Heart left ventricle (tissue), 16 donors: ENCODE measurements around the gene RUNX1. TPM values are rescaled to one million over a fixed set of nuclear protein-coding genes. Genes with fewer than 3 reads are reported as not detected.

Source experiments
- ATAC-seq, 4 donors: fragments of 200-7000 bp; cut with Tn5 transposase; one replicate each; pipeline ENCODE4 v1.9.1; 2020 to 2022; ENCODE audit warnings: moderate library complexity in 4 of 4, mild to moderate bottlenecking in 3 of 4, moderate number of reproducible peaks in 1 of 4
- DNase-seq, 5 donors: peaks; one replicate each; pipeline ENCODE4 v3.0.0-alpha.2; 2020
- H3K27ac ChIP-seq, 12 donors: fragments of 200-600 bp; sonication (generic) in 4 of 12; one replicate each; pipeline versions ENCODE4 v1.5.0 to v1.8.0; 2016 to 2022; ENCODE audit warnings: mild to moderate bottlenecking in 2 of 12
- H3K27me3 ChIP-seq, 9 donors: fragments of 200-600 bp; sonication (generic) in 2 of 9; one replicate each; pipeline versions ENCODE4 v1.5.1 to v1.8.0; 2016 to 2022; ENCODE audit warnings: mild to moderate bottlenecking in 3 of 9
- H3K36me3 ChIP-seq, 9 donors: fragments of 200-600 bp; sonication (generic) in 2 of 9; one replicate each; pipeline versions ENCODE4 v1.5.0 to v1.8.0; 2018 to 2022; ENCODE audit warnings: mild to moderate bottlenecking in 2 of 9
- H3K4me1 ChIP-seq, 12 donors: fragments of 200-600 bp; sonication (generic) in 4 of 12; one replicate each; pipeline versions ENCODE4 v1.5.0 to v1.8.0; 2016 to 2022; ENCODE audit warnings: mild to moderate bottlenecking in 3 of 12
- H3K4me3 ChIP-seq, 12 donors: fragments of 200-600 bp; sonication (generic) in 4 of 12; one replicate each; pipeline versions ENCODE4 v1.5.0 to v1.8.0; 2017 to 2022; ENCODE audit warnings: mild to moderate bottlenecking in 9 of 12, moderate library complexity in 4 of 12
- H3K9me3 ChIP-seq, 12 donors: fragments of 200-600 bp; sonication (generic) in 4 of 12; one replicate each; pipeline versions ENCODE4 v1.5.0 to v1.8.0; 2016 to 2022; ENCODE audit warnings: mild to moderate bottlenecking in 1 of 12
- POLR2A ChIP-seq, 2 donors: fragments of 450-650 bp; IDR thresholded peaks; one replicate each; pipeline ENCODE4 v1.6.1; 2017; ENCODE audit warnings: antibody characterized with exemption in 2 of 2, mild to moderate bottlenecking in 2 of 2, moderate library complexity in 2 of 2
- WGBS, 4 donors: extraction: QIAGEN DNeasy Blood & Tissue Kit in 2 of 4; methylation state at CpG; one replicate each; pipeline versions ENCODE4 v1.1.5 to v1.1.7; 2013 to 2018; 5-methylcytosine and 5-hydroxymethylcytosine counted together
- intact Hi-C, 10 donors: fragments of 100-400 bp; cut with DNase I; formaldehyde crosslinking; loops; one replicate each; pipeline versions ENCODE4 v1.11.1 to v1.14.2; 2022
- polyA plus RNA-seq, 2 donors: library from polyadenylated mRNA; stranded (reverse); fragments of 200-250 nt; gene quantifications; one replicate each; pipeline ENCODE4 v1.2.3, GENCODE V29; 2013
- total RNA-seq, 9 donors: library from RNA; depleted of rRNA in 2 of 9; stranded (reverse); fragments of >200 nt in 2 of 9; fragmentation: NEBNext Ultra II Directional in 3 of 9; extraction: Animal tissue kit (Norgen Biotek cat#: 25700) in 3 of 9; gene quantifications; one replicate each; pipeline versions ENCODE4 v1.1.0 to v1.2.4, GENCODE V29; 2016 to 2023
- TF ChIP-seq, protein P1 (sequence below), 12 donors: fragments of 200-600 bp; sonication (generic) in 4 of 12; IDR thresholded peaks; one replicate each; pipeline versions ENCODE4 v1.5.0 to v1.8.0; 2018 to 2022; ENCODE audit warnings: antibody characterized with exemption in 12 of 12, mild to moderate bottlenecking in 5 of 12
- donor health status: ischemic (EF 13 %, LVEDD 7.1; RV severe dilation, severe dysfunction).
- donor health status: healthy with polysubstance abuse.
- donor health status: DM: no; HTN: yes; CAD: no.
- donor health status: DM: no; HTN: no; CAD: no.
- donor health status: ischemic (EF 25% LVEDD 6.9; RV normal size, moderate dysfunction).
- donor health status: ischemic (EF 25% LVEDD 5.7; RV mildly dilated, moderate dysfunction).
- donor health status: healthy.
- donor health status: DM: yes; HTN: yes; CAD: no.
- donor health status: ischemic (EF 35%, LVEDD 5.7; RV mildly dilated, moderate dysfunction).
- donor health status: nonischemic (EF 11% LVEDD 7.7; RV severe dilation, severe dysfunction).
- donor health status: DM: yes; HTN: yes; CAD: no.
- donor health status: PGD.
- donor health status: ischemic (EF 29% LVEDD 5.4; RV normal size, mild dysfunction).
- donor health status: nonischemic (EF 23%, LVEDD 6.1; RV moderate dilation, normal function).

The RUNX1 gene
- total and polyA plus RNA-seq, 11 donors, result 0.61 to 54.5 (median 4.1) TPM

DNA sequence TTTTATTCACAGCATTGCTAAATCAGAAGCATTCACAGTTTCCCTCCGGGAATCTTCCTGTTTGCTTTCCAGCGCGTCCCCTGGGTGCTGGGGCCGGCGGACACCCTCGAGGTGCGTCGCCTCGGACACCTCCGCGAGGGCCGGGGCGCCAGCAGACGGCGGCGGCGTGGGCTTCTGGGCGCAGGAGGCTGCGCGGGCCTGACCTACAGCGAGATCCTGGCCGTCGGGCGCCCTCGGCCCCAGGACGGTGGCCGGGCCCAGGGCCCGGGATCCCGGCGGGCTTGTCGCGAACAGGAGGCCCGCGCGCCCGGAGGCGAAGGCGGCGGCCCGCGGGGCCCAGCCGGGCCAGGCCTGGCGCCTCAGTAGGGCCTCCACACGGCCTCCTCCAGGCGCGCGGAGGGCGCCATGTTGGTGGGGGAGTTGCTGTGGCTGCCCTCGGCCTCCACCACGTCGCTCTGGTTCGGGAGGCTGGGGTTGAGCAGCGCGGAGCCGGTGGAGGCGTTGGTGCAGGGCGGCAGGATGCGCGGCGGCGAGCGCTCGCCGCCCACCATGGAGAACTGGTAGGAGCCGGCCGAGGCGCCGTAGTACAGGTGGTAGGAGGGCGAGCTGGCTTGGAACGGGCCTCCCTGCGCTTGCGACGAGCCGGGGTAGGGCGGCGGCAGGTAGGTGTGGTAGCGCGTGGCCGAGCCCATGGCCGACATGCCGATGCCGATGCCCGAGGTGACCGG is 257.2 kb downstream of the RUNX1 start:
- peaks cover 0 to 16% (median under 1%) of the 10 kb centered on the region in 12 donors for H3K4me1 ChIP-seq
- peak in 1 of 4 donors; percentile 34 for ATAC-seq
- peaks cover 0 to 4% (median 0%) of the 10 kb centered on the region in 9 donors for H3K27me3 ChIP-seq
- no peak overlapping the region for H3K27ac ChIP-seq
- H3K36me3 ChIP-seq, result peaks cover 0 to 67% (median 4%) of the 10 kb centered on the region in 9 donors
- H3K4me3 ChIP-seq, result no peak overlapping the region
- DNase-seq, result no peak
- intact Hi-C loops, result no loop called here
- 76 to 92% (median 87%) methylated on average over 66 to 84 of the region's 84 CpGs for WGBS, 4 donors
- TF ChIP-seq POLR2A (IDR thresholded peaks at IDR 0.05), result no peak
- TF ChIP-seq, protein P1, sequence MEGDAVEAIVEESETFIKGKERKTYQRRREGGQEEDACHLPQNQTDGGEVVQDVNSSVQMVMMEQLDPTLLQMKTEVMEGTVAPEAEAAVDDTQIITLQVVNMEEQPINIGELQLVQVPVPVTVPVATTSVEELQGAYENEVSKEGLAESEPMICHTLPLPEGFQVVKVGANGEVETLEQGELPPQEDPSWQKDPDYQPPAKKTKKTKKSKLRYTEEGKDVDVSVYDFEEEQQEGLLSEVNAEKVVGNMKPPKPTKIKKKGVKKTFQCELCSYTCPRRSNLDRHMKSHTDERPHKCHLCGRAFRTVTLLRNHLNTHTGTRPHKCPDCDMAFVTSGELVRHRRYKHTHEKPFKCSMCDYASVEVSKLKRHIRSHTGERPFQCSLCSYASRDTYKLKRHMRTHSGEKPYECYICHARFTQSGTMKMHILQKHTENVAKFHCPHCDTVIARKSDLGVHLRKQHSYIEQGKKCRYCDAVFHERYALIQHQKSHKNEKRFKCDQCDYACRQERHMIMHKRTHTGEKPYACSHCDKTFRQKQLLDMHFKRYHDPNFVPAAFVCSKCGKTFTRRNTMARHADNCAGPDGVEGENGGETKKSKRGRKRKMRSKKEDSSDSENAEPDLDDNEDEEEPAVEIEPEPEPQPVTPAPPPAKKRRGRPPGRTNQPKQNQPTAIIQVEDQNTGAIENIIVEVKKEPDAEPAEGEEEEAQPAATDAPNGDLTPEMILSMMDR (IDR thresholded peaks at IDR 0.05), result no peak
- H3K9me3 ChIP-seq, result no peaks in the 10 kb centered on the region

DNA sequence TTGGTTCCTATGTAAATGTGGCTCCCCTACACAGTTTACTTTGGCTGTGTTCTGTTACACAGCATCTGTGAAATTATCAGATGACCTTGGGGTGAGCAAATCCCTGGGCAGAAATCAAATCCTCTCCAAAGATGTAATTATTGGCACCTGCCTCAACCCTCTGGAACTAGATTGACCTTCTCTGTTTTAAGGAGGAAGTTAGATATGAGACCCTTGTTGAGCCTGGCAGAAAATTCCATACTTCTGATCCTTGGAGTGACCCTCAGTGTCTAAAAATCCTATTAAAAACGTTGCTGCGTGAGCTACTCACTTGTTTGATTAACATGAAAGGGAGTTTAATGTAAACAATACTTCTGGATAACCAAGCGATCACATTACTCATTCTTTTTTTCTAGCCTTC is 258.3 kb downstream of the RUNX1 start:
- Histone ChIP-seq H3K27ac (no peak overlapping the region), H3K4me1 (peaks cover 0 to 11% (median 0%) of the 10 kb centered on the region in 12 donors), H3K27me3 (peaks cover 0 to 4% (median 0%) of the 10 kb centered on the region in 9 donors), H3K9me3 (no peaks in the 10 kb centered on the region), H3K4me3 (no peak overlapping the region), H3K36me3 (peaks cover 0 to 56% (median 4%) of the 10 kb centered on the region in 9 donors)
- 55 to 65% (median 57%) methylated on average over 3 of the region's 3 CpGs for WGBS, 4 donors
- ATAC-seq (no peak), DNase-seq (no peak)
- TF ChIP-seq POLR2A (IDR thresholded peaks at IDR 0.05), result no peak
- TF ChIP-seq, protein P1 (IDR thresholded peaks at IDR 0.05), result no peak
- intact Hi-C loops, result no loop called here

DNA sequence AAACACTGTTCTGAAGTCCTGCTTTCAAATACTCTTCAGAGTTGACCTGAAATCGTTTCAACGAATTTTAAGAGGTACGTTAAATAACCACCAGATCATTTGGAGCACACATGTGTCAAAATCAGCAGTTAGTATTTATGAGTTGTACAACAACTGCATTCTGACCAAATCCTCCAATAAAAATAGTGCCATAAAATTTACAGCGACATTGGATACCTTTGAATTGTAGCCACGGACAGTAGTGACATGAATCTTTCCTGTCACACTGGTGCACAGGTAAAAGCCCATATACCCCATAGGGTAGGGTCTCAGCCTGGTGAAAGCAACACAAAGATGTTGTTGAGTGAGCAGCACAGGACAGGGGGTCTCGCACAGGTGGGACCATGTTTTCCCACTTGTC is 258.8 kb downstream of the RUNX1 start:
- intact Hi-C loops, result no loop called here
- no peak for DNase-seq
- no peak overlapping the region for H3K4me3 ChIP-seq
- peaks cover 0 to 6% (median 0%) of the 10 kb centered on the region in 12 donors for H3K4me1 ChIP-seq
- 90 to 94% (median 93%) methylated on average over 6 of the region's 6 CpGs for WGBS, 4 donors
- H3K27ac ChIP-seq, result no peak overlapping the region
- peaks cover 0 to 51% (median 2%) of the 10 kb centered on the region in 9 donors for H3K36me3 ChIP-seq
- ATAC-seq, result no peak
- no peaks in the 10 kb centered on the region for H3K9me3 ChIP-seq
- TF ChIP-seq POLR2A (IDR thresholded peaks at IDR 0.05), result no peak
- TF ChIP-seq, protein P1 (IDR thresholded peaks at IDR 0.05), result no peak
- peaks cover 0 to 6% (median 0%) of the 10 kb centered on the region in 9 donors for H3K27me3 ChIP-seq

DNA sequence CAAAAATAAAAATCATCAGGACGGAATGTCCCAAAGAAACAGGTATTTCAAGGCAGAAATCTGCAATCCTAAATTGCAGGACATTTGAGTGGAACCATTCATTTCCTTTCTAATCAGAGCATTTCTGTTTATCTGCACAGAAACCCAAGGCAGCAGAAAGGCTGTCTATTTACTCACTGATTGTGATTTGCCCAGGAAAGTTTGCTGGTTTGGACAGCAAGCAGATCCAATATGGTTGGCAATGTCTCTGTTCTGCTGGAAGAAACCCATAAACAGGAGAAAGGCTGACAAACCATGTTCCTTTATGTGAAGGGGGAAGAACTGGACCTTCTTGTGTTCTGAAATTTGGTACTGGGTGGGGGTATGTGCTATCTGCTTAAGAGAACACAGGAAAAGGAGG is 260.2 kb downstream of the RUNX1 start:
- ATAC-seq, result no peak
- no peaks in the 10 kb centered on the region for H3K4me1 ChIP-seq
- intact Hi-C loops, result no loop called here
- WGBS, 4 donors, result 86 to 90% (median 88%) methylated on average over 1 of the region's 1 CpG
- no peak for DNase-seq
- peaks cover 0 to 8% (median 0%) of the 10 kb centered on the region in 9 donors for H3K27me3 ChIP-seq
- peaks cover 0 to 37% (median 2%) of the 10 kb centered on the region in 9 donors for H3K36me3 ChIP-seq
- TF ChIP-seq POLR2A (IDR thresholded peaks at IDR 0.05), result no peak
- TF ChIP-seq, protein P1 (IDR thresholded peaks at IDR 0.05), result no peak
- no peak overlapping the region for H3K4me3 ChIP-seq
- no peaks in the 10 kb centered on the region for H3K9me3 ChIP-seq
- no peak overlapping the region for H3K27ac ChIP-seq
